ENCODE results near the gene ATP1A2. TPM values are rescaled to one million over a fixed set of nuclear protein-coding genes. Genes with fewer than 3 reads are reported as not detected.
"Not testable (repeated sequence)": the region's sequence is repeated elsewhere in the genome, so short reads cannot be mapped to it uniquely, and the experiment has no call there.

Gene ATP1A2
- total RNA-seq, 1 experiment from 2014 or later: 23.2 TPM

DNA sequence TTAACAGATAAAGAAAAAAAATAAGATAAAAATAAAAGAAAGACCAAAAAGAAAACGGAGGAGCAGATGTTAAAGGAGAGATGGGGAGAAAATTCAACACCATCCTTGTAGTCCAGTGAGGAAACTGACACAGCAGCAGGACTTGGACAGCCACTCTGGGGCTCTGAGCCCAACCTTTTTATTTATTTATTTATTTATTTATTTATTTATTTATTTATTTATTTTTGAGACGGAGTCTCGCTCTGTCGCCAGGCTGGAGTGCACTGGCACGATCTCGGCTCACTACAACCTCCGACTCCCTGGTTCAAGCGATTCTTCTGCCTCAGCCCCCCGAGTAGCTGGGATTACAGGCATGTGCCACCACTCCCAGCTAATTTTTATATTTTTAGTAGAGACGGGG lies 4.1 kb upstream of the ATP1A2 start:
- POLR2A ChIA-PET; H3K27me3 Mint-ChIP-seq (ENCODE audit: low read depth); DNase-seq (ENCODE audit: low spot score); H3K9me3 Mint-ChIP-seq; H3K4me3 Mint-ChIP-seq; H3K27ac Mint-ChIP-seq; H3K36me3 Mint-ChIP-seq; ATAC-seq: not testable (repeated sequence)
- CTCF ChIA-PET: interaction anchor here (1.0 to 3.9 kb wide), 4 partner anchors 9 to 141 kb away, joined by 3 to 27 read pairs (median 12); no protein-coding TSS in a partner anchor
- H3K4me1 Mint-ChIP-seq: peaks cover 67% of the 10 kb centered on the region
- TF ChIP-seq HMGA2 (CRISPR knock-in tag; IDR thresholded peaks at IDR 0.05): 0 out of 2 replicates have a peak, but pooled peaks have one; percentile 29

DNA sequence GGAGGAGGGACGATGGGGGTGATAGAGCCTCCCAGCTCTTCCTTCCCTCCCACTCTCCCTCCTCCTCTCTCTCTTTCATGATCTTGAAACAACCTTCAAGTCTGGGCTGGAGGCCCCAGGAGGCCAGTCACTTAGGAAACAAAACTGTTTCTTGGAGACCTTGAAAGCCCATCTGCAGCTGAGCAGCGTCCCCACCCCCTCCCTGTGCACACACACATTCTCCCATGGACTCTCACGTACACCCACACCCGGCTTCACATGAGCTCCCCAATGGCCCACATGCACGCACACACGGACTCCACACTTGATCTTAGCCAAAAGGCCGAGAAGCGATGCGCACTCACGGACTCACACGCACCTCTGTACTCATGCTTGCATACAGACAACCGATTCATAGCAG lies 3.2 kb upstream of the ATP1A2 start:
- H3K27ac Mint-ChIP-seq: no peak overlapping the region

More for the DNA sequence above, 3.2 kb upstream of the ATP1A2 start:
- no peak for DNase-seq (ENCODE audit: low spot score)
- Mint-ChIP-seq H3K36me3 (no peaks in the 10 kb centered on the region), H3K4me1 (peaks cover 76% of the 10 kb centered on the region), H3K4me3 (no peak overlapping the region), H3K9me3 (no peaks in the 10 kb centered on the region), H3K27me3 (ENCODE audit: low read depth) (peaks cover 2% of the 10 kb centered on the region; the same call in 1 of the 2 replicates)
- ATAC-seq: no peak
- ChIA-PET CTCF (interaction anchor here (0.8 to 3.9 kb wide), 4 partner anchors 10 to 179 kb away, joined by 3 to 27 read pairs (median 4); no protein-coding TSS in a partner anchor), POLR2A (interaction anchor here (0.6 kb wide), 1 partner anchor 56 kb away, joined by 8 read pairs; no protein-coding TSS in a partner anchor)
- TF ChIP-seq, protein P1, sequence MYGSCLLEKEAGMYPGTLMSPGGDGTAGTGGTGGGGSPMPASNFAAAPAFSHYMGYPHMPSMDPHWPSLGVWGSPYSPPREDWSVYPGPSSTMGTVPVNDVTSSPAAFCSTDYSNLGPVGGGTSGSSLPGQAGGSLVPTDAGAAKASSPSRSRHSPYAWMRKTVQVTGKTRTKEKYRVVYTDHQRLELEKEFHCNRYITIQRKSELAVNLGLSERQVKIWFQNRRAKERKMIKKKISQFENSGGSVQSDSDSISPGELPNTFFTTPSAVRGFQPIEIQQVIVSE (CRISPR knock-in tag; IDR thresholded peaks at IDR 0.05; ENCODE audit: borderline replicate concordance): no peak
- no peak for TF ChIP-seq ZNF219 (CRISPR knock-in tag; IDR thresholded peaks at IDR 0.05; ENCODE audit: borderline replicate concordance)
- TF ChIP-seq, protein P2, sequence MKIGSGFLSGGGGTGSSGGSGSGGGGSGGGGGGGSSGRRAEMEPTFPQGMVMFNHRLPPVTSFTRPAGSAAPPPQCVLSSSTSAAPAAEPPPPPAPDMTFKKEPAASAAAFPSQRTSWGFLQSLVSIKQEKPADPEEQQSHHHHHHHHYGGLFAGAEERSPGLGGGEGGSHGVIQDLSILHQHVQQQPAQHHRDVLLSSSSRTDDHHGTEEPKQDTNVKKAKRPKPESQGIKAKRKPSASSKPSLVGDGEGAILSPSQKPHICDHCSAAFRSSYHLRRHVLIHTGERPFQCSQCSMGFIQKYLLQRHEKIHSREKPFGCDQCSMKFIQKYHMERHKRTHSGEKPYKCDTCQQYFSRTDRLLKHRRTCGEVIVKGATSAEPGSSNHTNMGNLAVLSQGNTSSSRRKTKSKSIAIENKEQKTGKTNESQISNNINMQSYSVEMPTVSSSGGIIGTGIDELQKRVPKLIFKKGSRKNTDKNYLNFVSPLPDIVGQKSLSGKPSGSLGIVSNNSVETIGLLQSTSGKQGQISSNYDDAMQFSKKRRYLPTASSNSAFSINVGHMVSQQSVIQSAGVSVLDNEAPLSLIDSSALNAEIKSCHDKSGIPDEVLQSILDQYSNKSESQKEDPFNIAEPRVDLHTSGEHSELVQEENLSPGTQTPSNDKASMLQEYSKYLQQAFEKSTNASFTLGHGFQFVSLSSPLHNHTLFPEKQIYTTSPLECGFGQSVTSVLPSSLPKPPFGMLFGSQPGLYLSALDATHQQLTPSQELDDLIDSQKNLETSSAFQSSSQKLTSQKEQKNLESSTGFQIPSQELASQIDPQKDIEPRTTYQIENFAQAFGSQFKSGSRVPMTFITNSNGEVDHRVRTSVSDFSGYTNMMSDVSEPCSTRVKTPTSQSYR (CRISPR knock-in tag; IDR thresholded peaks at IDR 0.05): no peak
- TF ChIP-seq ATF1 (CRISPR knock-in tag; IDR thresholded peaks at IDR 0.05): no peak
- TF ChIP-seq JUN (CRISPR knock-in tag; IDR thresholded peaks at IDR 0.05): no peak
- no peak for TF ChIP-seq ZNF317 (CRISPR knock-in tag; IDR thresholded peaks at IDR 0.05; ENCODE audit: borderline replicate concordance, low read depth)
- TF ChIP-seq, protein P3, sequence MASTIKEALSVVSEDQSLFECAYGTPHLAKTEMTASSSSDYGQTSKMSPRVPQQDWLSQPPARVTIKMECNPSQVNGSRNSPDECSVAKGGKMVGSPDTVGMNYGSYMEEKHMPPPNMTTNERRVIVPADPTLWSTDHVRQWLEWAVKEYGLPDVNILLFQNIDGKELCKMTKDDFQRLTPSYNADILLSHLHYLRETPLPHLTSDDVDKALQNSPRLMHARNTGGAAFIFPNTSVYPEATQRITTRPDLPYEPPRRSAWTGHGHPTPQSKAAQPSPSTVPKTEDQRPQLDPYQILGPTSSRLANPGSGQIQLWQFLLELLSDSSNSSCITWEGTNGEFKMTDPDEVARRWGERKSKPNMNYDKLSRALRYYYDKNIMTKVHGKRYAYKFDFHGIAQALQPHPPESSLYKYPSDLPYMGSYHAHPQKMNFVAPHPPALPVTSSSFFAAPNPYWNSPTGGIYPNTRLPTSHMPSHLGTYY (CRISPR knock-in tag; IDR thresholded peaks at IDR 0.05): no peak
- no peak for TF ChIP-seq ZNF423 (CRISPR knock-in tag; IDR thresholded peaks at IDR 0.05)
- TF ChIP-seq CREM (CRISPR knock-in tag; IDR thresholded peaks at IDR 0.05): no peak
- TF ChIP-seq, protein P4, sequence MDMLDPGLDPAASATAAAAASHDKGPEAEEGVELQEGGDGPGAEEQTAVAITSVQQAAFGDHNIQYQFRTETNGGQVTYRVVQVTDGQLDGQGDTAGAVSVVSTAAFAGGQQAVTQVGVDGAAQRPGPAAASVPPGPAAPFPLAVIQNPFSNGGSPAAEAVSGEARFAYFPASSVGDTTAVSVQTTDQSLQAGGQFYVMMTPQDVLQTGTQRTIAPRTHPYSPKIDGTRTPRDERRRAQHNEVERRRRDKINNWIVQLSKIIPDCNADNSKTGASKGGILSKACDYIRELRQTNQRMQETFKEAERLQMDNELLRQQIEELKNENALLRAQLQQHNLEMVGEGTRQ (CRISPR knock-in tag; IDR thresholded peaks at IDR 0.05): no peak
- TF ChIP-seq ESRRA (CRISPR knock-in tag; IDR thresholded peaks at IDR 0.05; ENCODE audit: borderline replicate concordance): no peak
- TF ChIP-seq TEAD4 (CRISPR knock-in tag; IDR thresholded peaks at IDR 0.05): no peak
- TF ChIP-seq ZNF416 (CRISPR knock-in tag; IDR thresholded peaks at IDR 0.05): no peak
- no peak for TF ChIP-seq TP53 (CRISPR knock-in tag; IDR thresholded peaks at IDR 0.05)
- TF ChIP-seq ELF4 (CRISPR knock-in tag; IDR thresholded peaks at IDR 0.05; ENCODE audit: low read depth): no peak
- no peak for TF ChIP-seq KAT7 (CRISPR knock-in tag; IDR thresholded peaks at IDR 0.05; ENCODE audit: borderline replicate concordance)
- TF ChIP-seq SMAD4 (CRISPR knock-in tag; IDR thresholded peaks at IDR 0.05): no peak
- TF ChIP-seq, protein P5, sequence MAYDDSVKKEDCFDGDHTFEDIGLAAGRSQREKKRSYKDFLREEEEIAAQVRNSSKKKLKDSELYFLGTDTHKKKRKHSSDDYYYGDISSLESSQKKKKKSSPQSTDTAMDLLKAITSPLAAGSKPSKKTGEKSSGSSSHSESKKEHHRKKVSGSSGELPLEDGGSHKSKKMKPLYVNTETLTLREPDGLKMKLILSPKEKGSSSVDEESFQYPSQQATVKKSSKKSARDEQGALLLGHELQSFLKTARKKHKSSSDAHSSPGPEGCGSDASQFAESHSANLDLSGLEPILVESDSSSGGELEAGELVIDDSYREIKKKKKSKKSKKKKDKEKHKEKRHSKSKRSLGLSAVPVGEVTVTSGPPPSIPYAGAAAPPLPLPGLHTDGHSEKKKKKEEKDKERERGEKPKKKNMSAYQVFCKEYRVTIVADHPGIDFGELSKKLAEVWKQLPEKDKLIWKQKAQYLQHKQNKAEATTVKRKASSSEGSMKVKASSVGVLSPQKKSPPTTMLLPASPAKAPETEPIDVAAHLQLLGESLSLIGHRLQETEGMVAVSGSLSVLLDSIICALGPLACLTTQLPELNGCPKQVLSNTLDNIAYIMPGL (CRISPR knock-in tag; IDR thresholded peaks at IDR 0.05): no peak
- TF ChIP-seq, protein P6, sequence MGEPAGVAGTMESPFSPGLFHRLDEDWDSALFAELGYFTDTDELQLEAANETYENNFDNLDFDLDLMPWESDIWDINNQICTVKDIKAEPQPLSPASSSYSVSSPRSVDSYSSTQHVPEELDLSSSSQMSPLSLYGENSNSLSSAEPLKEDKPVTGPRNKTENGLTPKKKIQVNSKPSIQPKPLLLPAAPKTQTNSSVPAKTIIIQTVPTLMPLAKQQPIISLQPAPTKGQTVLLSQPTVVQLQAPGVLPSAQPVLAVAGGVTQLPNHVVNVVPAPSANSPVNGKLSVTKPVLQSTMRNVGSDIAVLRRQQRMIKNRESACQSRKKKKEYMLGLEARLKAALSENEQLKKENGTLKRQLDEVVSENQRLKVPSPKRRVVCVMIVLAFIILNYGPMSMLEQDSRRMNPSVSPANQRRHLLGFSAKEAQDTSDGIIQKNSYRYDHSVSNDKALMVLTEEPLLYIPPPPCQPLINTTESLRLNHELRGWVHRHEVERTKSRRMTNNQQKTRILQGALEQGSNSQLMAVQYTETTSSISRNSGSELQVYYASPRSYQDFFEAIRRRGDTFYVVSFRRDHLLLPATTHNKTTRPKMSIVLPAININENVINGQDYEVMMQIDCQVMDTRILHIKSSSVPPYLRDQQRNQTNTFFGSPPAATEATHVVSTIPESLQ (CRISPR knock-in tag; IDR thresholded peaks at IDR 0.05): no peak

All from WTC11 (cell line).